ENCODE results near the gene MYO15B.

Gene MYO15B

DNA sequence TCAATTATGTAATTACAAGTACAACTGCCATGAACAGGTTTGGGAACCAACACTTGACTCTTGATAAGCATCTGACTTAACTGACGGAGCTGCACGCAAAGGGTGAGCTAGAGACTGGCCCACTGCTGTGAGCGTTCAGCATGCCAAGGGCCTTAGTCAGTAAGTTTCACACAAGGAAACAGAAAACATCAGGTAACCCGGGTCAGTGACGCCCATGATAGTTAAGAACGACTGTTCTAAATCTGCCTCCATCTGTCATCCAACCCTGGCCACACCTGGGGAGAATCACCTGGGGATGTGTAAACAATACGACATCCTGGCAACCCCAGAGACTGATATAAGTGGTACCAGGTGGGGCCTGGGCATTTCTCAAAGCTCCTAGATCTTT, 57.9 kb downstream of the MYO15B start:
- DNase-seq: peak; percentile 47 to 69 (median 50)
- Histone ChIP-seq H3K27me3 (replicated peaks in 2 of 5; ENCODE audit: control insufficient read depth in 4 of 5, insufficient read depth in 5 of 5, low read length in 4 of 5) (no peaks in the 10 kb centered on the region), H3K27ac (ENCODE audit: insufficient read depth in 1 of 2, low read depth in 1 of 2, low read length in 2 of 2, poor library complexity in 1 of 2, severe bottlenecking in 2 of 2) (peak overlapping the region; percentile 95 to 96), H3K4me3 (ENCODE audit: control insufficient read depth in 1 of 7, extremely low read depth in 1 of 7, insufficient read depth in 4 of 7, low read depth in 2 of 7, low read length in 6 of 7) (peak overlapping the region in 3 of 7 experiments; percentile 39 to 59 (median 42)), H3K9me3 (ENCODE audit: control extremely low read depth in 1 of 5, control insufficient read depth in 4 of 5, insufficient read depth in 2 of 5, low read depth in 1 of 5, low read length in 4 of 5) (no peaks in the 10 kb centered on the region), H3K36me3 (ENCODE audit: control insufficient read depth in 4 of 4, insufficient read depth in 4 of 4, low read length in 3 of 4) (peaks cover 0 to 31% (median 18%) of the 10 kb centered on the region in 4 experiments), H3K4me1 (ENCODE audit: control extremely low read depth in 1 of 4, control insufficient read depth in 4 of 4, insufficient read depth in 4 of 4, low read length in 3 of 4) (peaks cover 7 to 39% (median 24%) of the 10 kb centered on the region in 4 experiments)
- WGBS (ENCODE audit: insufficient coverage): 29% methylated on average over 6 of the region's 7 CpGs
- ChIA-PET CTCF (interaction anchor here (1.1 to 29.3 kb wide), 8 partner anchors 6 to 375 kb away, joined by 3 to 834 read pairs (median 8); partner anchors contain the start of genes MIF4GD and SMIM5), POLR2A (interaction anchor here (1.2 to 2.4 kb wide), 4 partner anchors 8 to 102 kb away, joined by 3 to 13 read pairs (median 6); partner anchors contain the start of genes RECQL5 and SAP30BP)

DNA sequence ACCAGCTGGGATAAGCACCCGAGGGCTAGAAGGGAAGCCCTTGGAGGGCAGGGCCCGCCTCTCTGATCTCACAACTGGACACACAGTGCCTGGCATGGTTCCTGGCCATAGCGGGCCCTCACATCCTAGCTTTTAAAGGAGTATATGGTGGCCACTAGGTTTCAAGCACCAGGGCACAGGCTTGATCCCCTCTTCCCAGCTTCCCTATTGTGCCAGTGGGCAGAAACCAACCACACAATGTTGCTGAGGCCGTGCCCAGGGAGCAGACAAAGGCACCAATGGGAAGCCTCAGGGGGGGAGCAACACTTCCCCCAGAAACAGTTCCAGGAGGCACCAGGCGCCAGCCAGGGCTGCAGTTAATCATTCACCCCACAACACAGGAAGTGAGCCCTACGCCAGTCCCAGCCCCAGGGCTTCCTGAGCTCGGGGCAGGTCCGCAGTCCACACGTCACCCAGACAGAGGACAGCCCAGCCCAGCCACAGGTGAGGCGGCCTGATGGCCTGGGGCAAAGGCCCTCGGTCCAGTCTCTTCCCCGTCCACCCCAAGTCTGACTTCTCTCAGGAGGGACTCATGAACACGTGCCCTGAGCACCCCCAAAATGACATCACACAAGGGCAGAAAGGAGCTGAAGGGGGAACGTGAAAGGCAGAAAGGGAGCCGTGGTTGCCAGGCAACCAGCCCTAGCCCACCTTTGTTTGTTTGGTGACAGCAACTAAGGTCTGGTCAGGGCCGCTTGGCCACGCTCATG, 58.5 kb downstream of the MYO15B start:
- Histone ChIP-seq H3K4me3 (ENCODE audit: control insufficient read depth in 1 of 7, extremely low read depth in 1 of 7, insufficient read depth in 4 of 7, low read depth in 2 of 7, low read length in 6 of 7) (peak overlapping the region in 4 of 7 experiments; percentile 7 to 59 (median 40)), H3K36me3 (ENCODE audit: control insufficient read depth in 4 of 4, insufficient read depth in 4 of 4, low read length in 3 of 4) (peaks cover 0 to 36% (median 24%) of the 10 kb centered on the region in 4 experiments), H3K9me3 (ENCODE audit: control extremely low read depth in 1 of 5, control insufficient read depth in 4 of 5, insufficient read depth in 2 of 5, low read depth in 1 of 5, low read length in 4 of 5) (no peaks in the 10 kb centered on the region), H3K4me1 (ENCODE audit: control extremely low read depth in 1 of 4, control insufficient read depth in 4 of 4, insufficient read depth in 4 of 4, low read length in 3 of 4) (peaks cover 7 to 39% (median 24%) of the 10 kb centered on the region in 4 experiments), H3K27ac (ENCODE audit: insufficient read depth in 1 of 2, low read depth in 1 of 2, low read length in 2 of 2, poor library complexity in 1 of 2, severe bottlenecking in 2 of 2) (peak overlapping the region; percentile 95 to 96), H3K27me3 (replicated peaks in 2 of 5; ENCODE audit: control insufficient read depth in 4 of 5, insufficient read depth in 5 of 5, low read length in 4 of 5) (no peaks in the 10 kb centered on the region)
- ChIA-PET CTCF (interaction anchor here (0.8 to 29.3 kb wide), 11 partner anchors 6 to 375 kb away, joined by 3 to 834 read pairs (median 4); partner anchors contain the start of genes MIF4GD and SMIM5), POLR2A (interaction anchor here (0.5 to 2.4 kb wide), 8 partner anchors 8 to 252 kb away, joined by 3 to 13 read pairs (median 4); partner anchors contain the start of genes RECQL5, SAP30BP and SMIM5)
- DNase-seq: peak; percentile 86 to 92 (median 87)
- 14% methylated on average over 11 of the region's 17 CpGs for WGBS (ENCODE audit: insufficient coverage)

DNA sequence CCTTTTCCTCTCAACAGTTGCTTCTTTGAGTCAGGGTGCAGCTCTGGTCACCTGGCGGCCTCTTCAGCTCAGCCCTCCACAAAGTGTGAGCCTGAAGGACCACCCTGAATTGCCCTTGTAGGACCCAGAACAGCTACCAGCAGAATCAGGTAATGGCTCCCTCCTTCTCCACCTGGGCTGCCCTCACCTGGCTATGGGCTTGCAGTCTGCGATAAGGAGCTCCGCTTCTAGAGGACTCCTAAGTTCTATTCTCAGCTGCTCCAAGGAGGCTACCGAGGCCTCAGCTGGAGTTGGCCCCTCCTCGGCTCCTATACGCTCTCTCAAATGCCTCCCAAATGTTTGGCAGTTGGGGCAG, 59.0 kb downstream of the MYO15B start:
- Histone ChIP-seq H3K4me1 (ENCODE audit: control extremely low read depth in 1 of 4, control insufficient read depth in 4 of 4, insufficient read depth in 4 of 4, low read length in 3 of 4) (peaks cover 7 to 39% (median 24%) of the 10 kb centered on the region in 4 experiments), H3K27me3 (replicated peaks in 2 of 5; ENCODE audit: control insufficient read depth in 4 of 5, insufficient read depth in 5 of 5, low read length in 4 of 5) (no peaks in the 10 kb centered on the region), H3K27ac (ENCODE audit: insufficient read depth in 1 of 2, low read depth in 1 of 2, low read length in 2 of 2, poor library complexity in 1 of 2, severe bottlenecking in 2 of 2) (peak overlapping the region; percentile 95 to 96), H3K4me3 (ENCODE audit: control insufficient read depth in 1 of 7, extremely low read depth in 1 of 7, insufficient read depth in 4 of 7, low read depth in 2 of 7, low read length in 6 of 7) (peak overlapping the region in 4 of 7 experiments; percentile 7 to 59 (median 40)), H3K36me3 (ENCODE audit: control insufficient read depth in 4 of 4, insufficient read depth in 4 of 4, low read length in 3 of 4) (peaks cover 0 to 38% (median 25%) of the 10 kb centered on the region in 4 experiments), H3K9me3 (ENCODE audit: control extremely low read depth in 1 of 5, control insufficient read depth in 4 of 5, insufficient read depth in 2 of 5, low read depth in 1 of 5, low read length in 4 of 5) (no peaks in the 10 kb centered on the region)
- 87% methylated on average over 6 of the region's 6 CpGs for WGBS (ENCODE audit: insufficient coverage)
- POLR2A ChIA-PET: interaction anchor here (0.7 to 2.4 kb wide), 7 partner anchors 9 to 252 kb away, joined by 3 to 13 read pairs (median 5); partner anchors contain the start of genes RECQL5, SAP30BP and SMIM5
- CTCF ChIA-PET: interaction anchor here (0.8 to 29.3 kb wide), 9 partner anchors 5 to 376 kb away, joined by 3 to 834 read pairs (median 3); partner anchors contain the start of genes MIF4GD and SMIM5
- DNase-seq: no peak

GRCh38 chr17:75647061-75647460, 59.5 kb downstream of the MYO15B start:
- Histone ChIP-seq H3K27me3 (replicated peaks in 2 of 5; ENCODE audit: control insufficient read depth in 4 of 5, insufficient read depth in 5 of 5, low read length in 4 of 5) (no peaks in the 10 kb centered on the region), H3K36me3 (ENCODE audit: control insufficient read depth in 4 of 4, insufficient read depth in 4 of 4, low read length in 3 of 4) (peaks cover 0 to 38% (median 25%) of the 10 kb centered on the region in 4 experiments), H3K4me3 (ENCODE audit: control insufficient read depth in 1 of 7, extremely low read depth in 1 of 7, insufficient read depth in 4 of 7, low read depth in 2 of 7, low read length in 6 of 7) (no peak overlapping the region), H3K27ac (ENCODE audit: insufficient read depth in 1 of 2, low read depth in 1 of 2, low read length in 2 of 2, poor library complexity in 1 of 2, severe bottlenecking in 2 of 2) (peak overlapping the region; percentile 95 to 96), H3K9me3 (ENCODE audit: control extremely low read depth in 1 of 5, control insufficient read depth in 4 of 5, insufficient read depth in 2 of 5, low read depth in 1 of 5, low read length in 4 of 5) (no peaks in the 10 kb centered on the region), H3K4me1 (ENCODE audit: control extremely low read depth in 1 of 4, control insufficient read depth in 4 of 4, insufficient read depth in 4 of 4, low read length in 3 of 4) (peaks cover 7 to 37% (median 23%) of the 10 kb centered on the region in 4 experiments)
- ChIA-PET POLR2A (interaction anchor here (0.7 to 1.8 kb wide), 3 partner anchors 9 to 251 kb away, joined by 3 to 7 read pairs (median 3); no protein-coding TSS in a partner anchor), CTCF (interaction anchor here (1.1 to 29.3 kb wide), 3 partner anchors 5 to 35 kb away, joined by 3 to 834 read pairs (median 834); partner anchors contain the start of gene SMIM5)
- WGBS (ENCODE audit: insufficient coverage): 100% methylated on average over 6 of the region's 7 CpGs
- no peak for DNase-seq

DNA sequence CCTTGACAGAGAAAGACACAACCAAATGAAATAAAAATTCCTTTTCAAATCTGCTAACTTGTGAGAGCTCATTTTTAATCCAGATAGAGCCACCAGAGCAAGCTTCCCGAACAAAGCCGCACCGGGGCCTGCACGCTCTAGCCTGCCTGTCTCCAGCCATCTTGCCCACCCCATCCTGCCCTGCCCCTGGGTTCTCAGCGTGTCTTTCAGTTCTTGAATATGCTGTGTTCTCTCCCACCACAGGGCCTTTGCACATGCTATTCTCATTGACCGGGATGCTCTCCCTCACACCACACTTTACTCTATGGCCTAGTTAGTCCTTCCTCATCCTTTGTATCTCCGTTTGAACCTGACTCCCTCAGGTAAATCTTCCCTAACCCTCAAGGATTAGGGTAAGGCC, 60.3 kb downstream of the MYO15B start:
- peaks cover 0 to 42% (median 27%) of the 10 kb centered on the region in 4 experiments for H3K36me3 ChIP-seq (ENCODE audit: control insufficient read depth in 4 of 4, insufficient read depth in 4 of 4, low read length in 3 of 4)
- 98% methylated on average over 6 of the region's 7 CpGs for WGBS (ENCODE audit: insufficient coverage)
- no peaks in the 10 kb centered on the region for H3K9me3 ChIP-seq (ENCODE audit: control extremely low read depth in 1 of 5, control insufficient read depth in 4 of 5, insufficient read depth in 2 of 5, low read depth in 1 of 5, low read length in 4 of 5)
- ChIA-PET CTCF (interaction anchor here (0.7 to 29.3 kb wide), 3 partner anchors 4 to 100 kb away, joined by 3 to 834 read pairs (median 834); partner anchors contain the start of gene SMIM5), POLR2A (no interaction called here)
- no peak overlapping the region for H3K4me3 ChIP-seq (ENCODE audit: control insufficient read depth in 1 of 7, extremely low read depth in 1 of 7, insufficient read depth in 4 of 7, low read depth in 2 of 7, low read length in 6 of 7)
- H3K27me3 ChIP-seq (replicated peaks in 2 of 5; ENCODE audit: control insufficient read depth in 4 of 5, insufficient read depth in 5 of 5, low read length in 4 of 5): no peaks in the 10 kb centered on the region
- no peak for DNase-seq
- H3K4me1 ChIP-seq (ENCODE audit: control extremely low read depth in 1 of 4, control insufficient read depth in 4 of 4, insufficient read depth in 4 of 4, low read length in 3 of 4): peaks cover 7 to 38% (median 27%) of the 10 kb centered on the region in 4 experiments
- peak overlapping the region; percentile 95 to 96 for H3K27ac ChIP-seq (ENCODE audit: insufficient read depth in 1 of 2, low read depth in 1 of 2, low read length in 2 of 2, poor library complexity in 1 of 2, severe bottlenecking in 2 of 2)

- POLR2A ChIA-PET: no interaction called here
These were observed 62.1 kb downstream of the MYO15B start for GRCh38 chr17:75649687-75650086.

More at GRCh38 chr17:75649687-75650086, 62.1 kb downstream of the MYO15B start:
- CTCF ChIA-PET: interaction anchor here (0.6 to 22.9 kb wide), 7 partner anchors 10 to 104 kb away, joined by 3 to 834 read pairs (median 3); partner anchors contain the start of gene SMIM5
- no peak overlapping the region for H3K4me3 ChIP-seq (ENCODE audit: control insufficient read depth in 1 of 7, extremely low read depth in 1 of 7, insufficient read depth in 4 of 7, low read depth in 2 of 7, low read length in 6 of 7)
- no peaks in the 10 kb centered on the region for H3K27me3 ChIP-seq (replicated peaks in 2 of 5; ENCODE audit: control insufficient read depth in 4 of 5, insufficient read depth in 5 of 5, low read length in 4 of 5)
- H3K4me1 ChIP-seq (ENCODE audit: control extremely low read depth in 1 of 4, control insufficient read depth in 4 of 4, insufficient read depth in 4 of 4, low read length in 3 of 4): peaks cover 7 to 40% (median 30%) of the 10 kb centered on the region in 4 experiments
- peaks cover 0 to 43% (median 30%) of the 10 kb centered on the region in 4 experiments for H3K36me3 ChIP-seq (ENCODE audit: control insufficient read depth in 4 of 4, insufficient read depth in 4 of 4, low read length in 3 of 4)
- WGBS (ENCODE audit: insufficient coverage): 96% methylated on average over 6 of the region's 6 CpGs
- no peak overlapping the region for H3K27ac ChIP-seq (ENCODE audit: insufficient read depth in 1 of 2, low read depth in 1 of 2, low read length in 2 of 2, poor library complexity in 1 of 2, severe bottlenecking in 2 of 2)
- H3K9me3 ChIP-seq (ENCODE audit: control extremely low read depth in 1 of 5, control insufficient read depth in 4 of 5, insufficient read depth in 2 of 5, low read depth in 1 of 5, low read length in 4 of 5): no peaks in the 10 kb centered on the region
- DNase-seq: no peak

Data from common myeloid progenitor, CD34-positive (primary cell).